Uterus (tissue), 2 donors: ENCODE results near the gene COL5A3.

Source experiments
- CTCF ChIP-seq, 4 experiments: fragments of 200-600 bp in 2 of 4; fragments of 450-650 bp in 2 of 4; sonication (generic) in 2 of 4; IDR thresholded peaks; one replicate each; pipeline ENCODE4 v1.5.1; 2016 to 2019; ENCODE audit warnings: antibody characterized with exemption in 4 of 4, mild to moderate bottlenecking in 2 of 4, moderate library complexity in 1 of 4
- POLR2A ChIP-seq, 2 donors: fragments of 450-650 bp; IDR thresholded peaks; one replicate each; pipeline ENCODE4 v1.6.1; 2016; ENCODE audit warnings: antibody characterized with exemption in 2 of 2, mild to moderate bottlenecking in 1 of 2, moderate library complexity in 1 of 2

- no peak for TF ChIP-seq CTCF (IDR thresholded peaks at IDR 0.05)
- no peak for TF ChIP-seq POLR2A (IDR thresholded peaks at IDR 0.05)
Observed at GRCh38 chr19:9956956-9957355, 53.3 kb downstream of the COL5A3 start.
